Measurements from ENCODE around the gene ANKS6. TPM values are rescaled to one million over a fixed set of nuclear protein-coding genes. Genes with fewer than 3 reads are reported as not detected.

ANKS6 gene
- total RNA-seq, 4 donors from 2014 or later: 18.3 to 35.9 (median 29.3) TPM

DNA sequence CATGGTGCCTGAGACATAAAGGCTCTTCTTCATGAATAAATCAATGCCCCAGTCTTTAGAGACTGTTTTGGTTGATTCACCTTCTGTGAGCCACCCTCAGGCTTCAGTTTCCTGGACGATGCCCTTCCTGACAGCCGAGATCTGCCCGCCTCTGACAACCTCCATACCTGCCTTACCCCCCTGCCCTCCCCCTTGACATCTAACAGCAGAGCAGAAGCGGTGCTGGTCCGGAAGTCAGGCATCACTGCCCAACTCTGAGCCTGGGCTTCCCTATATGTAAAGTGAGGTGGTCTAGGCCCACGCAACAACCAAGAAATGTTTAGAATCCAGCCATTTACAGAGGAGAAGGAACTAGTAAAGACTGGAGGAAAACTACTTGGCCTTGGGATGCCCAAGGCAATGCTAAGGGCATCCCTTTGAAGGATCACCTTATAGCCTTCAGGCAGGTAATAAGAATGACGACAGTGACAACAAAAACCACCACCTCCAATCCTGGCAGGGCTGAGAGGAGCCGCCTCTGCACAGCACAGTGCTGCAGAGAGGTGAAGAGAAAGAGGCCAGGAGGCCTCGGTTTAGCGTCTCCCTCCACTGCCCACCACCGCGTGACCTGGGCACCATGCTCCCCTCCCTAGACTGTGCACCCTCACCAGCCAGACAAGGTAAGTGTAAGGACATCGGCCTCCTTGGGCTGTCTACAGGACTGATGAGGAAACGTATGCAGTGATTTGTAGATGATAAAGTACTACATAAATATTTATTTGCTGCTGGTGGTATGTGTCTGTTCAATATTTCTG is 52.3 kb downstream of the ANKS6 start:
- Histone ChIP-seq H3K27ac (no peak overlapping the region), H3K36me3 (peaks cover 0 to 13% (median 0%) of the 10 kb centered on the region in 4 donors), H3K27me3 (no peaks in the 10 kb centered on the region), H3K9me3 (no peaks in the 10 kb centered on the region), H3K4me3 (no peak overlapping the region), H3K4me1 (no peaks in the 10 kb centered on the region)
- intact Hi-C loops (cut with DNase I; ENCODE audit: low total_unique reads): no loop called here
- no peak for TF ChIP-seq EP300 (IDR thresholded peaks at IDR 0.05; ENCODE audit: low read depth)
- TF ChIP-seq POLR2A (IDR thresholded peaks at IDR 0.05): no peak
- TF ChIP-seq, protein P1, sequence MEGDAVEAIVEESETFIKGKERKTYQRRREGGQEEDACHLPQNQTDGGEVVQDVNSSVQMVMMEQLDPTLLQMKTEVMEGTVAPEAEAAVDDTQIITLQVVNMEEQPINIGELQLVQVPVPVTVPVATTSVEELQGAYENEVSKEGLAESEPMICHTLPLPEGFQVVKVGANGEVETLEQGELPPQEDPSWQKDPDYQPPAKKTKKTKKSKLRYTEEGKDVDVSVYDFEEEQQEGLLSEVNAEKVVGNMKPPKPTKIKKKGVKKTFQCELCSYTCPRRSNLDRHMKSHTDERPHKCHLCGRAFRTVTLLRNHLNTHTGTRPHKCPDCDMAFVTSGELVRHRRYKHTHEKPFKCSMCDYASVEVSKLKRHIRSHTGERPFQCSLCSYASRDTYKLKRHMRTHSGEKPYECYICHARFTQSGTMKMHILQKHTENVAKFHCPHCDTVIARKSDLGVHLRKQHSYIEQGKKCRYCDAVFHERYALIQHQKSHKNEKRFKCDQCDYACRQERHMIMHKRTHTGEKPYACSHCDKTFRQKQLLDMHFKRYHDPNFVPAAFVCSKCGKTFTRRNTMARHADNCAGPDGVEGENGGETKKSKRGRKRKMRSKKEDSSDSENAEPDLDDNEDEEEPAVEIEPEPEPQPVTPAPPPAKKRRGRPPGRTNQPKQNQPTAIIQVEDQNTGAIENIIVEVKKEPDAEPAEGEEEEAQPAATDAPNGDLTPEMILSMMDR (IDR thresholded peaks at IDR 0.05): no peak
- no peak for TF ChIP-seq POLR2AphosphoS5 (IDR thresholded peaks at IDR 0.05)
- 85 to 95% methylated on average over 8 to 14 of the region's 14 CpGs for WGBS, 2 donors (ENCODE audit: low coverage in 1 of 2)
- in situ Hi-C loops (cut with MboI; ENCODE audit: low pct_ligation_motif_present in 1 of 4, low pct_unique_long_range_greater_than_20kb in 1 of 4, low sequenced_read_pairs in 3 of 4): no loop called here
- DNase-seq: no peak

GRCh38 chr9:98743329-98743728 is 53.0 kb downstream of the ANKS6 start:
- no peaks in the 10 kb centered on the region for H3K4me1 ChIP-seq
- H3K4me3 ChIP-seq: no peak overlapping the region
- DNase-seq: no peak
- H3K9me3 ChIP-seq: peaks cover 0 to 5% of the 10 kb centered on the region in 2 donors
- no peak for TF ChIP-seq EP300 (IDR thresholded peaks at IDR 0.05; ENCODE audit: low read depth)
- TF ChIP-seq POLR2A (IDR thresholded peaks at IDR 0.05): no peak
- TF ChIP-seq, protein P1 (IDR thresholded peaks at IDR 0.05): no peak
- TF ChIP-seq POLR2AphosphoS5 (IDR thresholded peaks at IDR 0.05): no peak
- no peak overlapping the region for H3K27ac ChIP-seq
- peaks cover 0 to 13% (median 0%) of the 10 kb centered on the region in 4 donors for H3K36me3 ChIP-seq
- WGBS, 2 donors (ENCODE audit: low coverage in 1 of 2): 90 to 94% methylated on average over 2 of the region's 2 CpGs
- intact Hi-C loops (cut with DNase I; ENCODE audit: low total_unique reads): no loop called here
- in situ Hi-C loops (cut with MboI; ENCODE audit: low pct_ligation_motif_present in 1 of 4, low pct_unique_long_range_greater_than_20kb in 1 of 4, low sequenced_read_pairs in 3 of 4): no loop called here
- H3K27me3 ChIP-seq: no peaks in the 10 kb centered on the region

DNA sequence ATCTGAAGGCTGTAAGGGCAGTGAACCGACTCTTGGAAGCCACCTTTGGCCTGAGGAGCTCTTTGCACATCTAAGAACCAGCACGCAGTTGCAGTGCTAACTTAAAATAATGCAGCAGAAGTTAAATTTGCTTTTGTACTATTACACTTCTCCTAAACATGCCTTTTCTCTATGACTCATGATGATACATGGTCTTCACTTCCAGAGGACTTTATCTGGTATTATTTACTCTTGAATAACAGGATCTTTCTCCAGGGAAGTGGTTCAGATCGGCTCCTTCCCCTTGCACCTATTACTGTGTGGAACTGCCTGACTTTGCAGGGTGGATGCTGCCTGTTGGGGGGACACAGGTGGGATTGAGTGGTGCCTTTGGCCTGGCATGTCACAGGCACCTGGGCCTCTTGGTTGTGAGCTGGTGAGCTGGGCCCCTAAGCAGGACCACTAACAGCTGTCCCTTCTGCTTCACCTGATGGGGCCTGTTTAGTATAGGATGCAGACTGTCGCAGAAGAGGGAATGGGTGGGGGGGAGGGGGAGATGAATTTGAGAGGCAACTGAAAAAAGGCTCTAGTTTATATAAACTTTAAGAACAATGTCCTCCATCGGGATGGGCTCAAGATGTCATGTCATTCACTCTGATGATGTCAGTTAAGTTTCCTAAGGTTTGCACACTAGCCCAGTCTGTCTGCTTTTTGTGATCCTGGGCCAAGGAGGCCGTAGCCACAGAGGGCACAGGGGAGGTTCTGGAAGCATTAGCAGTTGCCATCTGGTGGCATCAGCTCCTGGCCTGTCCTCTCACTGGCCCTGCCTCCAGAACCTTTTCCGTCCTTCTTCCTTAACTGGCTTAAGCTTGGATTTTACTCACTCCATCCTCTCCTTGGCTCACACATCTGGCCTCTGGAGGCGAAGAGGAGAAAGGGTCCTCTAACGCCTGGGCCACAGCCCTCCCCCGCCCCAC is 53.8 kb downstream of the ANKS6 start:
- no peak for DNase-seq

More for the DNA sequence above, 53.8 kb downstream of the ANKS6 start:
- intact Hi-C loops (cut with DNase I; ENCODE audit: low total_unique reads) (no loop called here), in situ Hi-C loops (cut with MboI; ENCODE audit: low pct_ligation_motif_present in 1 of 4, low pct_unique_long_range_greater_than_20kb in 1 of 4, low sequenced_read_pairs in 3 of 4) (no loop called here)
- Histone ChIP-seq H3K36me3 (peaks cover 0 to 13% (median 0%) of the 10 kb centered on the region in 4 donors), H3K9me3 (peaks cover 0 to 5% of the 10 kb centered on the region in 2 donors), H3K4me3 (no peak overlapping the region), H3K27ac (no peak overlapping the region), H3K27me3 (no peaks in the 10 kb centered on the region), H3K4me1 (no peaks in the 10 kb centered on the region)
- WGBS, 2 donors (ENCODE audit: low coverage in 1 of 2): 80 to 91% methylated on average over 7 to 10 of the region's 10 CpGs
- TF ChIP-seq, protein P1 (IDR thresholded peaks at IDR 0.05): no peak
- TF ChIP-seq EP300 (IDR thresholded peaks at IDR 0.05; ENCODE audit: low read depth): no peak
- no peak for TF ChIP-seq POLR2AphosphoS5 (IDR thresholded peaks at IDR 0.05)
- no peak for TF ChIP-seq POLR2A (IDR thresholded peaks at IDR 0.05)

Measured in transverse colon (tissue), 4 donors.